HuH-7 (cell line): Measurements from ENCODE around the gene MTF1.
"Not testable (repeated sequence)": the region's sequence is repeated elsewhere in the genome, so short reads cannot be mapped to it uniquely, and the experiment has no call there.

Experiments
- DNase-seq: peaks from one replicate; pipeline ENCODE4 v3.0.0; 2011; ENCODE audit warnings: low spot score

MTF1 gene

DNA sequence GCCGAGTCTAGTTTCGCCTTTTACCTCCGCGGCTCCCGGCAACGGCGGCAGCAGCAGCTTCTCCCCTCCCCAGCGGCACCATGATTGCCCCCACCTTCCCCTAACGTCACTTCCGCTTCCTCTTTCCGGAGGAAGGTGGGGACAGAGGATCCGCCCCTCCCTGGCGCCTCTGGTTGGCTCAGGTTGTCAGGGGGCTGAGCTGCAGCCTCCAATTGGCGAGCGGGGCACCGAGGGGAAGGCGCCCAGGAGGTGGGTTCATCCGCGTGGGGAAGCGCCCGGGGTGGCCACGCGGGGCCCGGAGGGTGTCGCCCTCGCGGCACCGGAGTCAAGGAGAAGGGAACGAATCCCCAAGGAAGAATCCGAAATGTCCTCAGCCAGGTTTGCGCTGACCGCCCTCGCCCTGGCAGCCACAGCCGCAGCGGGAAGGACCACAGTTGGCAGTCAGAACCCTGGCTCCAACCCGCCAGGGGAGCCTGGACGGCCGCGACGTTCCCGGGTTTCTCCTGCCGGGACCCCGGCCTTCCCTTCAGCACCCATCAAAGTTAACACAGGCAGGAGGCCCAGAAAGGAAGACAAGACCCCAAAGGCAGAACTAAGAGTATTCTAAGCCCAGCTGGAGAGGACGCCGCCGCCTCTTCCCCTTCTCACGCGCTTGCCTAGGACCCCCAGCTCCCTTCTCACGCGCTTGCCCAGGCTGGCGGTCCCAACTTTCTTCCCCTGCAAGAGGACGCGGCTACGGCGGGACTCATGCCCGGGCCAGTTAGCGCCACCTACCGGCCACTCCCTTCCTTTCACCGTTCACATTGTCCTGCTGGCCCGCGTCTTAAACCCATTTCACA is at the start of gene MTF1:
Gene MTF1 (minus strand): TSS at position 86 of the 839 bp plus-strand sequence. CDS start 1,934 bp downstream, outside the sequence.
- DNase-seq, result peak; percentile 95

DNA sequence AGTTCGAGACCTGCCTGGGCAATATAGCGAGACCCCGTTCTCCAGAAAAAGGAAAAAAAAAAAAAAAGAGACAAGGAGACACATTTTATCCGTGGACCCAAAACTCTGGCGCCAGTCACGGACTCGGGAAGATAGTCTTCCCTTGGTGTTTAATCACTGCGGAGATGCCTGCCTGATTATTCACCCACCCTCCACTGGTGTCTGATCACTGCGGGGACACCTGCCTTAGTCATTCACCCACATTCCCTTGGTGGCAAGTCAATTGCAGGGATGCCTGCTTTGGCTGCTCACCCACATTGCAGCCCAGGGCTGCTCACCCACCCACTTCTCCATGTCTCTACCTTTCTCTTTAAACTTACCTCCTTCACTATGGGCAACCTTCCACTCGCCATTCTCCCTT is 49.1 kb upstream of the MTF1 start:
- not testable (repeated sequence) for DNase-seq

DNA sequence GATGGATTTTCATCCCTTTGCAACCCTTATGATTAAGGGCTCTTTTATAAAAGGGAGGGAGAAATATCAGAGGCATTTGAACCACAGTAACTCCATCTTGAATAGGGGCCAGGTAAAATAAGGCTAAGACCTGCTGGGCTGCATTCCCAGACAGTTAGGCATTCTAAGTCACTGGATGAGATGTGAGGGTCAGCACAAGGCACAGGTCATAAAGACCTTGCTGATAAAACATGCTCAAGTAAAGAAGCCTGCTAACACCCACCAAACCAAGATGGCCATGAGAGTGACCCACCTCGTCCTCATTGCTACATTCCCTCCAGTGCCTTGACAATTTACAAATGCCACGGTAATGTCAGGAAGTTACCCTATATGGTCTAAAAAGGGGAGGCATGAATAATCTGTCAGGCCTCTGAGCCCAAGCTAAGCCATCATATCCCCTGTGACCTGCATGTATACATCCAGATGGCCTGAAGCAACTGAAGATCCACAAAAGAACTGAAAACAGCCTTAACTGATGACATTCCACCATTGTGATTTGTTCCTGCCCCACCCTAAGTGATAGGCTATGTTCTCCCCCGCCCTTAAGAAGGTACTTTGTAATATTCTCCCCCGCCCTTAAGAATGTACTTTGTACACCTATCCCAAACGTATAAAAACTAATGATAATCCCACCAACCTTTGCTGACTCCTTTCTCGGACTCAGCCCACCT is 48.2 kb upstream of the MTF1 start:
- DNase-seq, result not testable (repeated sequence)

DNA sequence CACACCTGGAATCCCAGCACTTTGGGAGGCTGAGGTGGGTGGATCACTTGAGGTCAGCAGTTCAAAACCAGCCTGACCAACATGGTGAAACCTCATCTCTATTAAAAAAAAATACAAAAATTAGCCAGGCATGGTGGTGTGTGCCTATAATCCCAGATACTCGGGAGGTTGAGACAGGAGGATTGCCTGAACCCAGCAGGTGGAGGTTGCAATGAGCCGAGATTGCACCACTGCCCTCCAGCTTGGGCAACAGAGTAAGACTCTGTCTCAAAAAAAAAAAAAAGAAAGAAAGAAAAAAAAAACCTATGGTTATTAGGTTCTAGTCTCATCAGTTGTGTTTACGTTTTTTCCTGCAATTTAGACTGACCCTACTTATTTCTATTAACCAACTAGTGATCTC is 47.2 kb upstream of the MTF1 start:
- DNase-seq, result not testable (repeated sequence)

DNA sequence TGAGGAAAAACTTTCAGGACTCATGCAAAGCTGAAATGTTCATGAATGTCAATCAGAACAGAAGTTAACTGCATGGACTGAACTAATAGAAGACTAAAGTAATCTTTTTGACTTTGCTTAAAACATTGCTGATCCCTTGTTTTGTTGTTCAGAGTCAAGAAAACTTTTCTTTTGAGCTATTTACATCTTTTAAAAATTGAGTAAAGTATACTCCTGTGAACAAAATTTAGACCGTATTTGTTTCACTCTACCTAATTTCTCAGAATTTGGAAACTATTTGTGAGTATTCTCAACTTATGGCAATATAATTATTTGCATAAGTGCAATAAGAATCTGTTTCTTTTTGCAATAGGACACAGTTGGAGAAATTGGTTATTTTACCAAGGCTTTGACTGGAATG is 46.3 kb upstream of the MTF1 start:
- DNase-seq, result no peak

DNA sequence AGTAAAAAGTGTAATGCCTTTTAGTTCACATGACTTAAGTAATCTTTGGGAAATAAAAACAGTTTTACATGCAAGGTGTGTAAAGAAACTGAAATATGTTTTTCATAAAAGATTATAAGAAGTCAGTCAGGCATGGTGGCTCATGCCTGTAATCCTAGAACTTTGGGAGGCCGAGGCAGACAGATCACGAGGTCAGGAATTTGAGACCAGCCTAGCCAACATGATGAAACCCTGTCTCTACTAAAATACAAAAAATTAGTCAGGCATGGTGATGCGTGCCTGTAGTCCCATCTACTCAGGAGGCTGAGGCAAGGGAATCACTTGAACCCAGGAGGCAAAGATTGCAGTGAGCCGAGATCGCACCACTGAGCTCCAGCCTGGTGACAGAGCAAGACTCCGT is 44.5 kb upstream of the MTF1 start:
- DNase-seq, result not testable (repeated sequence)

DNA sequence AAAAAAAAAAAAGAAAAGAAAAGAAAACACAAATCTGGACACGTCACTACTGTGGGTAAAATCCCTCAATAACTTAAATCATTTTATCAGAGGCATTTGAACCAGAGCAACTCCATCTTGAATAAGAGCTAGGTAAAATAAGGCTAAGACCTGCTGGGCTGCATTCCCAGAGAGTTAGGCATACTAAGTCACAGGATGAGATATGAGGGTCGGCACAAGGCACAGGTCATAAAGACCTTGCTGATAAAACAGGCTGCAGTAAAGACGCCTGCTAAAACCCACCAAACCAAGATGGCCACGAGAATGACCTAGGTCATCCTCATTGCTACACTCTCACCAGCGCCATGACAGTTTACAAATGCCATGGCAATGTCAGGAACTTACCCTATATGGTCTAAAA is 43.6 kb upstream of the MTF1 start:
- no peak for DNase-seq

DNA sequence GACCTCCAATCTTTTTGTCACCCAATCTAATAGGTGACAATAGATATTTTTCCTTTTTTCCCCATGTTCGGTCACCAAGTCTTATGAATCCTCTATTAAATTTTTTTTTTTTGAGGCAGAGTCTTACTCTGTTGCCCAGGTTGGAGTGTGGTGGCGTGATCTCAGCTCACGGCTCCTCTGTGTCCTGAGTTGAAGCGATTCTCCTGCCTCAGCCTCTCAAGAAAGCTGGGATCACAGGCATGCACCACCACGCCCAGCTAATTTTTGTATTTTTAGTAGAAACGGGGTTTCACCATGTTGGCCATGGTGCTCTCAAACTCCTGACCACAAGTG is 42.5 kb upstream of the MTF1 start:
- no peak for DNase-seq

DNA sequence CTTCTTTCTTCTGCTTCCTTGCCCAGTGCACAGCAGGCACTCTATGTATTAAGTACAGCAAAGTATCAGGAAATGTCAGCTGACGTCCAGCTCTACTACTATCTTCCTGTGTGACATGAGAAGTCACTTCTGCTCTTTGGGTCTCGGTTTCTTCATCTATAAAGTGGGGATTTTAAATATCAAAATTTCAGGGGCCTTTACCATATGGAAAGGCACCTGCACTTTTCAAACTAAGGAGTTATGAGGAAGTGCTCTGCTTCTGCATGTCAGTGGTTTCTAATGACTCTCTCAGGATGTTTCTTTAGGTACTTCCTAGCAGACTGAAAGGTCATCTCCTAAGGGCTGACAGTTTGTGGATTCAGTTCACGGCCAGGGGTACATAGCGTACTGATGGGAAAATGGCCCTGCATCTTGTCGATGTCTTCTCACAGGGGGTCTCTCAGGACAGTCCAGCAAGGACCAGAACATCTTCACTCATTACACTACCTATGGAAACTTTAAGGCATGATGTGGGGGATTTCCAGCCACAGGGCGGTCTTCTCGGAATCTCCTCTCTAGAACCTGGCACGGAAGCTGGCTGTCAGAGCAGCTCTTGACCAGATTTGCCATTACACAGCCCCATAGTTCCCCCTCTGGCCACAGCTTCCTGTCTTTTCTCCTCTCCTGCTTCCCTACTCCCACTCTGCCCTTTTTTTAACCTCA is 42.0 kb upstream of the MTF1 start:
- DNase-seq, result no peak

DNA sequence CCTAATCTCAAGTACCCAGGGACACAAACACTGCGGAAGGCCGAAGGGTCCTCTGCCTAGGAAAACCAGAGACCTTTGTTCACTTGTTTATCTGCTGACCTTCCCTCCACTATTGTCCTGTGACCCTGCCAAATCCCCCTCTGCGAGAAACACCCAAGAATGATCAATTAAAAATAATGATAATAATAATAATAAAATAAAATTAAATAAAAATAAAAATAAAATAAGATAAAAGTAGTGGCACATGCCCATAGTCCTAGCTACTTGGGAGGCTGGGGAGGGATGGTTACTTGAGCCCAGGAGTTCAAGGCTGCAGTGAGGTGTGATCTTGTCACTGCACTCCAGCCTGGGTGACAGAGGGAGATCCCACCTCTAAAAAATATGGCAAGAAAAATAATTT is 38.2 kb upstream of the MTF1 start:
- DNase-seq, result not testable (repeated sequence)

DNA sequence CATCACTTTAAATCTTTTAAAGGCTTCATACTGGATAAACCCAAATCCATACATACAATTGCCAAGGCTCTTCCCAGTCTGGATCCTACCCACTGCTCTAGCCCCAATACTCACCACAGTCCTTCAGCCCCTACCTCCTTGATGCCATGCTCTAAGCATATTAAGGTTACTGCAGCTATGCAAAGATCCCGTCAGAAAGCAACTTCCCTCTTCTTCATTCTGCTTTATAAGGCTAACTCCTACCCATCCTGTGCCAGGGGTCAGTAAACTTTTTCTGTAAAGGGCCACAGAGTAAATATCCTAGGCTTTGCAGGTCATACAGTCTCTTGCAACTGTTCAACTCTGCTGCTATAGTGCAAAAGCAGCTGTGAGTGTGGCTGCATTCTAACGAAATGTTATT is 34.3 kb upstream of the MTF1 start:
- DNase-seq, result no peak

DNA sequence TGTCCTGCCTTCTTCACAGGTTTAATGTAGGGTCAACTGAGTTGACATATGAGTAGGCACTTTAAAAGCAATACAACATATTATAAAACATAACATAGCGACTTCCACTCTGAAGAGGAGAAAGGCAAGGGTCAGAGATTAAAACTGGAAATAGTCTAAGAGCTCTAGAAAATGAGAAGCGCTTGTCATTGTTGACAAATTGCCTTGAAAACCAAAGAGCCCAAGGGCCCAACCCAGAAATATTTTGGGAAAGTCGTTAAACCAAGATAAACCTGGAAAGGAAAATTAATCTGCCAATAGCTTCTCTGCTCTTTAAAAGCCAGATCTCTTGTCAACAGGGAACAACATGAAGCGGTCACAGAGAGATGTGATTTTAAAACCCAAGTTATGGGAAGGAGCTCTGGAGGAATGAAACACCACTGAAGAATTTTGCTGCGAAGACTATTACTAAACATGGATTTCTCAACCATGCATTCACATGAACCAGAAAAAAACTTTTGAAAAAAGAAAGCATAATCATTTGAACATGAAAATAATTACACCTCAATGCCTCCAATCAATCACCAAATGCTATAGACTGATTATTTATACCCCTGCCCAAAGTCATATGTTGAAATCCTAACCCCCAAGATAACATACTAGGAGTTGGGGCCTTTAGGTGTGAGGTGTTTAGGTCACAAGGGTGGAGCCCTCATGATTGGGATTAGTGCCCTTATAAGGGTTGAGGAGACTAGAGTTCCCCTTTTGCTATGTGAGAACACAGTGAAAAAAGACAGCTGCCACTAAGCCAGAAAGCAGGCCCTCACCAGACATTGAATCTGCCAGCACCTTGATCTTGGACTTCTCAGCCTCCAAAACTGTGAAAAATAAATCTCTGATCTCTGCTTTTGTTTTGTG is 33.0 kb upstream of the MTF1 start:
- no peak for DNase-seq

DNA sequence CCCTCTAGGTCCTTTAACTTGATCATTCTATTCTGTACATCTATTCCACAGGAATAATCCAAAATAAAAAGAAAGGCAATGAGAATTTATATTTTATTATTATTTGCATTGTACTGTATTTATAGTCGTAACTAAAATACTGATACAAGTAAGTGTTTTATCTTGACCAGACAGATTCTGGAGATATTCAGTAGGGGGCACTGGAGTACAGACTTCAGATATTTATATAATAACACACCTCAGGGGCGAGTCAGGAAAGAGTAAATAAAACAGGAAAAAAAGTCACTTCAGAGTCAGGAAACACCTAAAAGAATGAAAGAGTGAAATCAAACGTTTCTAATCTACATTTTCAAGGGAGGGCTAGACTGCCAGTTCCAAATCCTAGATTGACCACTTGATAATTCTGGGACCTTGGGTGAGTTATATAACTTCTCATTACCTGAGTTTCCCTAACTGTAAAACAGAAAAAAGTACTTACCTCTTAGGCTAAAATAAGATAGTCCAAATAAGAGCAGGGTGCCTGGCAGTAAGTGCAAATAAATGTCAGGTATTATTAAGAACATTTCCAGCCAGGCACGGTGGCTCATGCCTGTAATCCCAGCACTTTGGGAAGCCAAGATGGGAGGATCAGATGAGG is 31.1 kb upstream of the MTF1 start:
- peak; percentile 59 for DNase-seq

DNA sequence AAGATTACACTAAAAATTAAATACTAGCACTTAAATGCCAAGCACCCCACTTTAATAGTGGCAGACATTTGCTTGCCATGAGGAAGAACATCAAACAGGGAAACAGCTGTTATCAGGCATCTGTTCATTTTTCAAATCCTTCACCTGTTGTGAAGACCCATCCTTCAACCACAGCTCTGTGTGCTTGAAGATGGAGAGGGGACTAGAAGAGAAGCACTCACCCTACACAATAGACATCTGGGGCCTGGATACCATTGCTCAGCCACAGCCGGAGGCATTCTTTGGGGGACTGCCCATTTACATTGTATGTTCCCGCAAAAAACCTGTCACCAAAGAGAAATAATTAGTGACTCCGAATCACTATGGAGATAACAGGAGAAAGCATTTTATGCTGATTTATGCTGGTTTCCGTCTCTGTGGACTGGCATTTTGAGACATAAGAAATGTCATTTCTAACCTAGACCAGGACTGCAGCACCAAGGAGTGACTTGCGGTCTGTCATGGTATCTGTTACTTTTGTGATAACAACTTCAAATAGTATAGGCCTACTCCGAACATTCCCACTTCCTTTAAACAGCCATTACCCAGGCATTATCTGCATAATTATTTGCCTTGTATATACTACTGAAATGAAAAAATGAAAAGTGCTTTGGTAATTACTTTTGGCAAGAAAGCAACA is 28.8 kb upstream of the MTF1 start:
- no peak for DNase-seq

DNA sequence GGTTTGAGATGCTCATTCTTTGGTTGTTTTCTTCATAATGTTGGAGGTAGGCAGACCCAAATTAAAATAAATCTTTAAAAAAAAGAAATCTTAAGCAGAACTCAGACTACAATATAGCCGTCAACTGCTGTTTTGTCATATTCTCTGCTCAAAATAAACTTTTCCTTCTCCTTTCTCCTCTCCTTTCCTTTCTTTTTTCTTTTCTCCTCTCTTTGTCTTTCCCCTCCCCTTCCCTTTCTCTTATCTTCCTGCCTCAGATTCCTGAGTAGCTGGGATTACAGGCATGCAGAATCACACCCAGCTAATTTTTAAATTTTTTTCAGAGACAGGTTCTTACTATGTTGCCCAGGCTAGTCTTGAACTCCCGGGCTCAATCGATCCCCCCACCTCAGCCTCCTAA is 24.8 kb upstream of the MTF1 start:
- no peak for DNase-seq

DNA sequence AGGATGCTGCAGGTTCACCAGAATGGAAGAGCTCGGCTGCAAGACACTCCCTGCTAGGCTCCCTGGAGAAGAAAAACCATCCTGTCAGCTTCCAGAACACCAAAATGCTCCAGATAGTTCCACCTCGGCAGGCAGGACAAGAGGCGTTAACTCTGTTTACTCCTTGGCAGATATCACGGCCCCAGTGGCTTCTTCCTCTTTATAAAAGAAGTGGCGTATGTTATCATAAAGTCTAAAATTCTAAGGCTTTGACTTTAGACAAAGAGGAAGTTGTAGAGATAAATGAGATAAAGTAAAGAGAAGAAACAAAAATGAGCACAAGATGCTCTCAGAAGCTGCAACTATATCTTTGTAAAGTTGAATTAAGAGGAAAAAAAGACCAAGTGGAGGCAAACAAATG is 24.3 kb upstream of the MTF1 start:
- DNase-seq, result no peak

DNA sequence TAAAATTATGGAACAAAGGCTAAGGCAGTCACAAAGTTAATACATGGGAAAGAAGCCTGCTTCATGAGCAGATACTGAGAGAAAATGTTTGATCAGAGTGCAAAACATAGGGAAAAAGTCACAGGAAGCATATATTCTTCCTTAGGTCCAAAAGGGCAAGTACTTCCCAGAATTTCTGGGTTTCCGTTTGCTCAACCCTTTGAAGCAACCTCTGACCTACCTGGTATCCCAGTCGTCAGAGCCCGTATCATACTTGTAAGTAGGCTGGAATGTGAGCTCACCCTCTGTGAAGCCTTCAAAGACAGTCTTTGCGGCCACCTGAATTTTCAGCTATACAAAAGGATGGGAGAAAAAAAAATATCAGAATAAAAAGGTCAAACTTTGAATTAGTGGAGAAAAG is 20.5 kb upstream of the MTF1 start:
- no peak for DNase-seq

DNA sequence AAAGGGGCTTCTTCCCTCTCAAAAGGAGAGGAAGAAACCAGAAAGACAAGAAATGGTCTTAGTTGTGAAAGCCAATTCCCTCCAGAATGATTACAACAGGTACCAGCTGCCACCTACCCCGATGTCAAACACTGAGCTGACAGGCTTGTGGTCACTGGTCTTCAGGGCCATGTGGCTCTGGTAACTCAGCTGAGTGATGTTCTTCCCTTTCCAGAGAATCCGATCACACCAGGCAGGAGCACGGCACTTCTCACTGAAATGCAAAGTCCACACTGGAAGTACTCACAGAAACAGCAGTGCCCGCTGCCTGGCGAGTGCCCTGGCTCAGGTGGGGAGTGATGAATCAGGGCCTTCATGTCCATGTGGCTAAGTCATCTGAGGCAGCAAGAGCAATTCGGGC is 18.7 kb upstream of the MTF1 start:
- DNase-seq, result no peak

DNA sequence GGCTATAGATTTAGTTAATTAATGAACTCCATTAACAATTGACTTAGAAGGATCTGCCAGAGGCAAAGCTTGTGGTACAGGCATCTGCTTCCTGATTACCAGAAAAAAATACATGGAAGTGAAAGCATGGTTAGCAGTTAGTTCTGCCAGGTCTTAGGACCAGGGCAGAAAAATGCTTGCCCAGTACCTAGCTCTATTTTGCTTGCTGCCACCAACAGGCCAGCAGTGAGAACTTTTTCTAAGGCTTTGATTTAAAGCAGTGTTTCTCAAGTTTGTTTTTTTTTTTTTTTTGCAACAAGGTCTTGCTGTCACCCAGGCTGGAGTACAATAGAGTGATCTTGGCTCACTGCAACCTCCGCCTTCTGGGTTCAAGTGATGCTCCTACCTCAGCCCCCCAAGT is 16.4 kb upstream of the MTF1 start:
- no peak for DNase-seq

DNA sequence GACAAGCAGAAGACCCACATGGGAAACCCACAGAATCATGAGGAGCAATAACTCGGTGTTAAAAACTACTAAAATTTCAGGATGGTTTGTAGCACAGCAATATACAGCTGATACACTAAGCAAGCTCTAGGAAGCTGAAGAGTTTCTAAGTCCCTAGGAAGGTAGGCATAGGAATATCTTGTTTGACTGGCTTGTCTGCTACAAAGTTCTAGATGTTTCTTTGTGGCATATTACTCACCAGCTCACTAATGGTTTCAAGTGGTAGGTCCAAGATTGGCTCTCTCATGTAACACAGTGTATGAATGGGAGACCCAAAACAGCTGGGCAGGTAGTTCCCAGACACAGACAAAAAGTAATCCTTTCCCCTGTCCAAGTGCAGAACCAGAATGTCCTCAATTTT is 13.3 kb upstream of the MTF1 start:
- DNase-seq, result no peak

DNA sequence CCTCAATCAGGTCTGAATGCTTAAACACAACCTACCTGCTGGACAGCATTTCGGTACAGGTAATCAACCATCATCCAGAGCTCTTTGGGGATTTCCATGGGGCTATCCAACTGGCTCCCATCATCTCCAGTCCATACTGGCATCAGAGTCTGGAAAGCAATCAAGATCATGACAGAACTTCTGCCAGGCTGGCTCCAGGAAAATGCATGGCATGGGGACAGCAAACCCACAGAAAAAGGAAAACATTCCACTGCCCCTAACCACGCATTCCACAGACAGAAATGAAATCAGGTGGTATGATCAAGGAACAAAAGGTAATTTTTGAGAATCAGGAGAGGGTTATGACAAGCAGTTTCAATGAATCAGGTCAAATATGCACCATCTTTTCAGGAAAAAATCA is 9.1 kb upstream of the MTF1 start:
- DNase-seq, result no peak
